ENCODE data around the gene NOP56.

GRCh38 chr20:2705931-2706645, 53.7 kb downstream of the NOP56 start:
- TF ChIP-seq CTCF (IDR thresholded peaks at IDR 0.05; ENCODE audit: borderline replicate concordance, extremely low read depth, low read length, poor library complexity, severe bottlenecking), result no peak
- no peak for TF ChIP-seq EZH2 (IDR thresholded peaks at IDR 0.05; ENCODE audit: borderline replicate concordance, low read depth, low read length, severe bottlenecking)
